IMR-90 (cell line): Measurements from ENCODE around the gene GPATCH8. TPM values are rescaled to one million over a fixed set of nuclear protein-coding genes. Genes with fewer than 3 reads are reported as not detected.

Experiments used
- ATAC-seq: fragments of 200-7000 bp; cut with Tn5 transposase; 2 replicates; pipeline ENCODE4 v1.9.1; 2020; ENCODE audit warnings: low read depth, mild to moderate bottlenecking, moderate library complexity
- BruUV-seq: library from RNA; stranded (reverse); fragments of 400-500 nt; replicated peaks from 2 replicates; lab custom pipeline; 2021; lab: Mats Ljungman, UMichigan
- CTCF ChIA-PET: fragments of 300-600 bp; formaldehyde crosslinking; extraction: SDS; loops from one replicate; lab custom pipeline; 2021; ENCODE audit warnings: antibody characterized with exemption; lab: Yijun Ruan, JAX
- POLR2A ChIA-PET: fragments of 300-600 bp; sonication (Branson Sonifier 250); formaldehyde crosslinking; loops from one replicate; lab custom pipeline; 2022; ENCODE audit warnings: antibody characterized with exemption; ENCODE audit not compliant: unreplicated experiment; lab: Charles Lee
- DNase-seq: peaks from one replicate; pipeline ENCODE4 v3.0.0; 2013
- H2AFZ ChIP-seq: replicated peaks from 2 replicates; pipeline ENCODE3; 2013; ENCODE audit warnings: low read length, mild to moderate bottlenecking; ENCODE audit not compliant: poor library complexity
- H2AK5ac ChIP-seq: 2 replicates; pipeline ENCODE4 v1.6.1; 2013; ENCODE audit warnings: low read depth, low read length, inconsistent platforms
- H2AK9ac ChIP-seq: replicated peaks from 2 replicates; pipeline ENCODE3; 2013; ENCODE audit warnings: mild to moderate bottlenecking, low read depth, low read length, moderate library complexity; ENCODE audit not compliant: poor library complexity
- H2BK120ac ChIP-seq: 2 replicates; pipeline ENCODE4 v1.6.1; 2013; ENCODE audit warnings: low read depth, low read length, inconsistent platforms
- H2BK15ac ChIP-seq: 3 replicates; pipeline ENCODE4 v1.6.1; 2013; ENCODE audit warnings: low read depth, low read length, inconsistent platforms
- H2BK20ac ChIP-seq: 2 replicates; pipeline ENCODE4 v1.6.1; 2013; ENCODE audit warnings: low read depth, mild to moderate bottlenecking, inconsistent platforms, low read length, moderate library complexity
- H2BK5ac ChIP-seq: 2 replicates; pipeline ENCODE4 v1.6.1; 2013; ENCODE audit warnings: mild to moderate bottlenecking, low read depth, low read length, inconsistent platforms; ENCODE audit not compliant: poor library complexity, severe bottlenecking
- H3K14ac ChIP-seq: replicated peaks from 2 replicates; pipeline ENCODE4 v1.6.1; 2013; ENCODE audit warnings: low read depth, low read length, inconsistent platforms
- H3K18ac ChIP-seq: 2 replicates; pipeline ENCODE4 v1.6.1; 2013; ENCODE audit warnings: low read depth, low read length, control low read depth
- H3K23ac ChIP-seq: 2 replicates; pipeline ENCODE4 v1.6.1; 2013; ENCODE audit warnings: low read depth, low read length, inconsistent platforms
- H3K27ac ChIP-seq: 2 replicates; pipeline ENCODE4 v1.5.1; 2013; ENCODE audit warnings: mild to moderate bottlenecking, control low read depth, low read length; ENCODE audit not compliant: insufficient read depth
- H3K27me3 ChIP-seq: 2 replicates; pipeline ENCODE4 v1.6.1; 2013; ENCODE audit warnings: low read length; ENCODE audit not compliant: control insufficient read depth, insufficient read depth
- H3K36me3 ChIP-seq: 2 replicates; pipeline ENCODE4 v1.6.1; 2013; ENCODE audit warnings: low read length, mixed read lengths; ENCODE audit not compliant: control insufficient read depth, insufficient read depth
- H3K4ac ChIP-seq: 2 replicates; pipeline ENCODE4 v1.6.1; 2013; ENCODE audit warnings: low read depth, low read length, inconsistent platforms
- H3K4me1 ChIP-seq: 2 replicates; pipeline ENCODE4 v1.6.1; 2013; ENCODE audit warnings: low read length, mixed read lengths; ENCODE audit not compliant: control insufficient read depth, insufficient read depth
- H3K4me2 ChIP-seq: 2 replicates; pipeline ENCODE4 v1.6.1; 2013; ENCODE audit warnings: low read depth, mild to moderate bottlenecking, control low read depth, low read length, moderate library complexity
- H3K4me3 ChIP-seq: 2 replicates; pipeline ENCODE4 v1.5.1; 2013; ENCODE audit warnings: low read depth, mild to moderate bottlenecking, control low read depth, low read length, moderate library complexity; ENCODE audit not compliant: insufficient read depth
- H3K56ac ChIP-seq: 2 replicates; pipeline ENCODE4 v1.6.1; 2013; ENCODE audit warnings: low read length, inconsistent platforms; ENCODE audit not compliant: insufficient read depth; ENCODE audit errors: extremely low read depth
- H3K79me1 ChIP-seq, 2 experiments: 2 replicates each; pipeline ENCODE4 v1.6.1; 2013; ENCODE audit warnings: low read length in 2 of 2, inconsistent platforms in 1 of 2, low read depth in 1 of 2
- H3K9ac ChIP-seq: 2 replicates; pipeline ENCODE4 v1.6.1; 2013; ENCODE audit warnings: low read depth, low read length, control low read depth
- H3K9me1 ChIP-seq: 2 replicates; pipeline ENCODE4 v1.6.1; 2013; ENCODE audit warnings: low read length, inconsistent platforms; ENCODE audit not compliant: insufficient read depth
- H3K9me3 ChIP-seq: 2 replicates; pipeline ENCODE4 v1.6.1; 2013; ENCODE audit warnings: low read length; ENCODE audit not compliant: control insufficient read depth, insufficient read depth
- H4K20me1 ChIP-seq: 2 replicates; pipeline ENCODE4 v1.6.1; 2013; ENCODE audit warnings: low read length, inconsistent platforms; ENCODE audit not compliant: insufficient read depth
- H4K5ac ChIP-seq: 2 replicates; pipeline ENCODE4 v1.6.1; 2013; ENCODE audit warnings: mild to moderate bottlenecking, low read depth, low read length, control low read depth
- H4K8ac ChIP-seq, 2 experiments: 2 replicates each; pipeline ENCODE4 v1.6.1; 2013; ENCODE audit warnings: low read depth in 2 of 2, low read length in 2 of 2, control low read depth in 1 of 2, inconsistent platforms in 1 of 2
- H4K91ac ChIP-seq: 2 replicates; pipeline ENCODE4 v1.6.1; 2013; ENCODE audit warnings: low read depth, low read length, inconsistent platforms; ENCODE audit not compliant: insufficient read depth
- BHLHE40 ChIP-seq: fragments of 150-350 bp; IDR thresholded peaks from 2 replicates; pipeline ENCODE4 v1.6.1; 2016; ENCODE audit warnings: mild to moderate bottlenecking, low read depth, low read length
- CHD1 ChIP-seq: IDR thresholded peaks from 2 replicates; pipeline ENCODE4 v1.6.1; 2012; ENCODE audit warnings: low read depth, low read length, improper control_type of control experiment
- RAD21 ChIP-seq: IDR thresholded peaks from 2 replicates; pipeline ENCODE4 v1.6.1; 2012; ENCODE audit warnings: low read length, improper control_type of control experiment
- WGBS, 2 experiments: methylation state at CpG; one replicate each; pipeline versions ENCODE4 v1.1.5 to v1.1.7; 2013; ENCODE audit warnings: missing lambda C conversion rate in 2 of 2; ENCODE audit not compliant: insufficient read length in 1 of 2; ENCODE audit errors: extremely low coverage in 2 of 2; 5-methylcytosine and 5-hydroxymethylcytosine counted together
- dilution Hi-C: fragments of 300-500 bp; cut with HindIII; formaldehyde crosslinking; loops from one replicate; pipeline ENCODE4 v1.14.3; 2018; ENCODE audit warnings: low sequenced_read_pairs; ENCODE audit not compliant: unreplicated experiment
- in situ Hi-C: fragments of 300-500 bp; cut with MboI; formaldehyde crosslinking; loops from 3 replicates; pipeline ENCODE4 v1.14.3; 2019; ENCODE audit warnings: low sequenced_read_pairs, inconsistent platforms, mixed read lengths
- intact Hi-C: fragments of 100-400 bp; cut with micrococcal nuclease; formaldehyde crosslinking; loops from 2 replicates; pipeline ENCODE4 v1.10.0; 2022
- polyA plus RNA-seq, 3 experiments: library from polyadenylated mRNA; depleted of rRNA; stranded (reverse); fragments of >200 nt; gene quantifications; 2 replicates each; pipeline ENCODE4 v1.2.3, GENCODE V29; 2012; ENCODE audit warnings: low replicate concordance in 1 of 3
- total RNA-seq: library from RNA; depleted of rRNA; stranded (reverse); fragments of >200 nt; gene quantifications from 2 replicates; pipeline ENCODE4 v1.2.3, GENCODE V29; 2012
- TF ChIP-seq, protein P1 (sequence below): fragments of 150-350 bp; IDR thresholded peaks from 2 replicates; pipeline ENCODE4 v1.6.1; 2016; ENCODE audit warnings: low read depth, mild to moderate bottlenecking, low read length, moderate library complexity, borderline replicate concordance

Gene GPATCH8
- total and polyA plus RNA-seq, 2 of the 4 experiments (the other 2 are of a cell fraction), result 8.8 to 13.2 TPM

DNA sequence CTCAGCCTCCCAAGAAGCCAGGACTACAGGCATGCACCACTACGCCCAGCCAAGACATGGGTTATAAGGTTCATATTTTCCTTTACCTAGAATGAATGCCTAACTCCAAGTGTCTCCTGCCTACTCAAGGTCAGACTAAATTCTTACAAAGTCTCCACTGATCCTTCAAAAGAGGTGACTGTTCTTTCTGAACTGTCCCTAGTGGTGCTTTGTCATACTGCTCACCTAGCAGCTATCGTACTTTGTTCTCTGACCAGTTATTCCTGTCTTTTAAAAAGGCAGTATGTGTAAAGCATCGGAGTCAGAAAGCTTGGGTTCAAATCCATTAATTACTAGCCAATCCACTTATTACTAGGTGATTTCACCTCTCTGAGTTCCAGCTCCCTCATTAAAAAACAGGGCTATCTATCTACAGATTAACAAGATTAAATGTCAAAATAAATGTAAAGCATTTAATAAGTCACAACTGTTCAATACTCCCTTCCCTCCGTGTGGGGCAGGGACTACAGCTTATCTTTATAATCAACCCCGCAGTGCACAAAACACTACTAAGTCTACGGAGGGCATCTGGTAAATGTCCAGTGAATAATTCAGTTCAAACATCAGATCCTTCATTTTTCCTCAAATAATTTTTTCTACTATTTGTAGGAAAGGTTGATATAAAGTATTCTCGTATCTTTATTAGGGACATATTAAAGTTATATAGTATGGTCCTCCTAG is 93.7 kb downstream of the GPATCH8 start (continued):
- no peak for TF ChIP-seq BHLHE40

DNA sequence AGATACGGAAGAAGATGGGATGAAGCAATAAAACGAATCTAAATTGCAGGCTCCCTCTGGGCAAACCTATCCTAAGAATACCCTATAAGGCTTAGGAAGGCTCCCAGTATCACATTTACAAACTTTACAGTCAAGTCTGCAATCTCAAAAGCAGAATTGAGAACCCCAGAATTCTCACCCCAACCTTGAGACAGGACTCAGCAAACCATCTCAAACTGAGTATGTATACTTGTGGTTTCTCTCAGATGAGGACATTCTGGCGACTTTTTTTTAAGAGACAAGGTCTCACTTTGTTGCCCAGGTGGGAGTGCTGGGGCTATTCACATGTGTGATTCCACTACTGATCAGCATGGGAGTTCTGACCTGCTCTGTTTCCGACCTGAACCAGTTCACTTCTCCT is 94.4 kb downstream of the GPATCH8 start:
- DNase-seq (no peak), ATAC-seq (no peak)
- in situ Hi-C loops, result loop anchor here (10.0 kb wide), 1 partner anchor 236 kb away; no protein-coding TSS in a partner anchor
- no peak overlapping the region for H3K4me3 ChIP-seq
- H4K20me1 ChIP-seq, result no peaks in the 10 kb centered on the region
- no peaks in the 10 kb centered on the region for H3K9me3 ChIP-seq
- H2AK9ac ChIP-seq, result no peak overlapping the region
- H2BK20ac ChIP-seq, result no peak overlapping the region
- no peak overlapping the region for H4K8ac ChIP-seq
- intact Hi-C loops, result no loop called here
- no peak overlapping the region for H2AK5ac ChIP-seq
- no peak overlapping the region for H3K4me2 ChIP-seq
- H3K4ac ChIP-seq, result no peak overlapping the region
- no peaks in the 10 kb centered on the region for H3K9me1 ChIP-seq
- ChIA-PET CTCF (interaction anchor here (0.6 kb wide), 1 partner anchor 171 kb away, joined by 3 read pairs; no protein-coding TSS in a partner anchor), POLR2A (no interaction called here)
- no peak overlapping the region for H3K56ac ChIP-seq
- H4K91ac ChIP-seq, result no peak overlapping the region
- H3K36me3 ChIP-seq, result 0 out of 2 replicates have a peak, but pooled peaks cover 3% of the 10 kb centered on the region
- TF ChIP-seq CHD1 (no peak), BHLHE40 (no peak), RAD21 (no peak)
- TF ChIP-seq, protein P1, sequence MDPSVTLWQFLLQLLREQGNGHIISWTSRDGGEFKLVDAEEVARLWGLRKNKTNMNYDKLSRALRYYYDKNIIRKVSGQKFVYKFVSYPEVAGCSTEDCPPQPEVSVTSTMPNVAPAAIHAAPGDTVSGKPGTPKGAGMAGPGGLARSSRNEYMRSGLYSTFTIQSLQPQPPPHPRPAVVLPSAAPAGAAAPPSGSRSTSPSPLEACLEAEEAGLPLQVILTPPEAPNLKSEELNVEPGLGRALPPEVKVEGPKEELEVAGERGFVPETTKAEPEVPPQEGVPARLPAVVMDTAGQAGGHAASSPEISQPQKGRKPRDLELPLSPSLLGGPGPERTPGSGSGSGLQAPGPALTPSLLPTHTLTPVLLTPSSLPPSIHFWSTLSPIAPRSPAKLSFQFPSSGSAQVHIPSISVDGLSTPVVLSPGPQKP, result no peak
- H3K79me1 ChIP-seq, result peaks cover 8 to 26% of the 10 kb centered on the region in 2 experiments; a peak in 2 of 4 replicates
- no peaks in the 10 kb centered on the region for H3K4me1 ChIP-seq
- no peak overlapping the region for H2BK15ac ChIP-seq
- no peak overlapping the region for H3K18ac ChIP-seq
- H3K27ac ChIP-seq, result no peak overlapping the region
- dilution Hi-C loops, result no loop called here
- no peak overlapping the region for H2BK120ac ChIP-seq
- H2BK5ac ChIP-seq, result no peak overlapping the region
- no peak overlapping the region for H2AFZ ChIP-seq
- H3K14ac ChIP-seq, result no peak overlapping the region
- no TSS peak for BruUV-seq
- no peak overlapping the region for H3K9ac ChIP-seq
- no peaks in the 10 kb centered on the region for H3K27me3 ChIP-seq
- no peak overlapping the region for H4K5ac ChIP-seq
- no peak overlapping the region for H3K23ac ChIP-seq
- 80% methylated on average over 1 of the region's 4 CpGs; no CpG with 5 or more reads in 1 of the 2 experiments for WGBS, 2 experiments
